Measurements from ENCODE around the gene OPTC.
A peak's percentile ranks its signal among the peaks of the same experiment; 100 is the strongest.

OPTC gene

GRCh38 chr1:203544485-203544884 is 50.5 kb downstream of the OPTC start:
- TF ChIP-seq CSRNP3 (CRISPR knock-in tag; IDR thresholded peaks at IDR 0.05), result no peak
- no peak for TF ChIP-seq OSR1 (CRISPR knock-in tag; IDR thresholded peaks at IDR 0.05)
- no peak for TF ChIP-seq RARB (CRISPR knock-in tag; IDR thresholded peaks at IDR 0.05)
- 0 out of 2 replicates have a peak, but pooled peaks have one; percentile 10 for TF ChIP-seq TOX (CRISPR knock-in tag; IDR thresholded peaks at IDR 0.05; ENCODE audit: borderline replicate concordance)
- no peak for TF ChIP-seq ZNF8 (CRISPR knock-in tag; IDR thresholded peaks at IDR 0.05)
- TF ChIP-seq GLIS3 (CRISPR knock-in tag; IDR thresholded peaks at IDR 0.05), result no peak
- TF ChIP-seq ZNF565 (CRISPR knock-in tag; conservative IDR thresholded peaks at IDR 0.05; ENCODE audit: low read depth), result no peak
- TF ChIP-seq PATZ1 (CRISPR knock-in tag; IDR thresholded peaks at IDR 0.05; ENCODE audit: borderline replicate concordance), result 0 out of 2 replicates have a peak, but pooled peaks have one; percentile 31
- TF ChIP-seq ARNTL (CRISPR knock-in tag; IDR thresholded peaks at IDR 0.05; ENCODE audit: borderline replicate concordance, low read depth), result no peak
- TF ChIP-seq ESRRG (CRISPR knock-in tag; IDR thresholded peaks at IDR 0.05), result no peak
- peak; percentile 75 for TF ChIP-seq ISL1 (CRISPR knock-in tag; IDR thresholded peaks at IDR 0.05)
- TF ChIP-seq CREB5 (CRISPR knock-in tag; IDR thresholded peaks at IDR 0.05; ENCODE audit: low read depth), result no peak
- no peak for TF ChIP-seq POU6F1 (CRISPR knock-in tag; IDR thresholded peaks at IDR 0.05; ENCODE audit: borderline replicate concordance, low read depth)
- peak; percentile 74 for ATAC-seq

GRCh38 chr1:203544978-203545816 is 51.2 kb downstream of the OPTC start:
- peak; percentile 10 for ATAC-seq
- TF ChIP-seq PPARA (CRISPR knock-in tag; IDR thresholded peaks at IDR 0.05; ENCODE audit: borderline replicate concordance) (no peak), ZFP30 (CRISPR knock-in tag; IDR thresholded peaks at IDR 0.05) (no peak), ZNF8 (CRISPR knock-in tag; IDR thresholded peaks at IDR 0.05) (no peak), BACH2 (CRISPR knock-in tag; IDR thresholded peaks at IDR 0.05; ENCODE audit: borderline replicate concordance) (no peak), CREB5 (CRISPR knock-in tag; IDR thresholded peaks at IDR 0.05; ENCODE audit: low read depth) (no peak), ZNF565 (CRISPR knock-in tag; conservative IDR thresholded peaks at IDR 0.05; ENCODE audit: low read depth) (no peak), CSRNP3 (CRISPR knock-in tag; IDR thresholded peaks at IDR 0.05) (no peak), SNAI2 (CRISPR knock-in tag; IDR thresholded peaks at IDR 0.05) (no peak), ISL1 (CRISPR knock-in tag; IDR thresholded peaks at IDR 0.05) (no peak), PATZ1 (CRISPR knock-in tag; IDR thresholded peaks at IDR 0.05; ENCODE audit: borderline replicate concordance) (no peak), TOX (CRISPR knock-in tag; IDR thresholded peaks at IDR 0.05; ENCODE audit: borderline replicate concordance) (no peak), ZC3H10 (CRISPR knock-in tag; IDR thresholded peaks at IDR 0.05) (no peak), CSDC2 (CRISPR knock-in tag; IDR thresholded peaks at IDR 0.05) (no peak), TCF4 (CRISPR knock-in tag; IDR thresholded peaks at IDR 0.05; ENCODE audit: borderline replicate concordance) (no peak), ARNTL (CRISPR knock-in tag; IDR thresholded peaks at IDR 0.05; ENCODE audit: borderline replicate concordance, low read depth) (no peak), OSR1 (CRISPR knock-in tag; IDR thresholded peaks at IDR 0.05) (no peak), ESRRG (CRISPR knock-in tag; IDR thresholded peaks at IDR 0.05) (no peak)

All from SK-N-SH treated with all-trans-retinoic acid at 6 μM for 48 hours (cell line).